HEK293 (cell line): ENCODE measurements around the gene ZNF335.

Source experiments
- BCL11A ChIP-seq: fragments of 450-650 bp; formaldehyde crosslinking; IDR thresholded peaks from 2 replicates; pipeline ENCODE4 v1.5.1; 2016; ENCODE audit warnings: low read depth, missing biosample characterization, missing genetic modification characterization
- GLIS1 ChIP-seq: fragments of 450-650 bp; formaldehyde crosslinking; IDR thresholded peaks from 2 replicates; pipeline ENCODE4 v1.5.1; 2016; ENCODE audit warnings: missing biosample characterization, missing genetic modification characterization
- HIC1 ChIP-seq: fragments of 450-650 bp; formaldehyde crosslinking; IDR thresholded peaks from 2 replicates; pipeline ENCODE4 v1.5.1; 2016; ENCODE audit warnings: missing biosample characterization, missing genetic modification characterization
- HOXC10 ChIP-seq: sonication (generic); formaldehyde crosslinking; IDR thresholded peaks from 2 replicates; pipeline ENCODE4 v1.8.1; 2023; ENCODE audit warnings: mild to moderate bottlenecking, missing genetic modification reagents
- KLF10 ChIP-seq: fragments of 450-650 bp; IDR thresholded peaks from 2 replicates; pipeline ENCODE4 v1.5.1; 2018; ENCODE audit warnings: missing biosample characterization, mild to moderate bottlenecking, missing genetic modification characterization
- KLF9 ChIP-seq: fragments of 450-650 bp; formaldehyde crosslinking; IDR thresholded peaks from 2 replicates; pipeline ENCODE4 v1.5.1; 2016; ENCODE audit warnings: missing biosample characterization, missing genetic modification characterization, low read depth
- PBX3 ChIP-seq: sonication (generic); formaldehyde crosslinking; IDR thresholded peaks from 2 replicates; pipeline ENCODE4 v1.8.1; 2022; ENCODE audit warnings: mild to moderate bottlenecking, moderate library complexity, missing genetic modification reagents
- RBAK ChIP-seq: fragments of 450-650 bp; formaldehyde crosslinking; IDR thresholded peaks from 2 replicates; pipeline ENCODE4 v1.5.1; 2016; ENCODE audit warnings: missing biosample characterization, missing genetic modification characterization
- YY2 ChIP-seq: fragments of 450-650 bp; formaldehyde crosslinking; IDR thresholded peaks from 2 replicates; pipeline ENCODE4 v1.5.1; 2016; ENCODE audit warnings: missing biosample characterization, missing genetic modification characterization
- ZBTB8A ChIP-seq: fragments of 450-650 bp; formaldehyde crosslinking; IDR thresholded peaks from 2 replicates; pipeline ENCODE4 v1.5.1; 2016; ENCODE audit warnings: missing biosample characterization, missing genetic modification characterization
- ZFP41 ChIP-seq: fragments of 450-650 bp; formaldehyde crosslinking; IDR thresholded peaks from 2 replicates; pipeline ENCODE4 v1.5.1; 2016; ENCODE audit warnings: missing biosample characterization, missing genetic modification characterization, borderline replicate concordance
- ZNF132 ChIP-seq: fragments of 450-650 bp; formaldehyde crosslinking; IDR thresholded peaks from 2 replicates; pipeline ENCODE4 v1.5.1; 2017; ENCODE audit warnings: missing biosample characterization, missing genetic modification characterization, borderline replicate concordance
- ZNF146 ChIP-seq: fragments of 450-650 bp; formaldehyde crosslinking; IDR thresholded peaks from 2 replicates; pipeline ENCODE4 v1.5.1; 2016; ENCODE audit warnings: missing biosample characterization, missing genetic modification characterization
- ZNF16 ChIP-seq: fragments of 450-650 bp; formaldehyde crosslinking; IDR thresholded peaks from 2 replicates; pipeline ENCODE4 v1.5.1; 2016; ENCODE audit warnings: low read depth, missing biosample characterization, missing genetic modification characterization
- ZNF169 ChIP-seq: fragments of 450-650 bp; formaldehyde crosslinking; IDR thresholded peaks from 2 replicates; pipeline ENCODE4 v1.5.1; 2016; ENCODE audit warnings: missing biosample characterization, missing genetic modification characterization
- ZNF2 ChIP-seq: fragments of 450-650 bp; formaldehyde crosslinking; IDR thresholded peaks from 2 replicates; pipeline ENCODE4 v1.5.1; 2016; ENCODE audit warnings: missing biosample characterization, missing genetic modification characterization
- ZNF248 ChIP-seq: fragments of 450-650 bp; formaldehyde crosslinking; IDR thresholded peaks from 2 replicates; pipeline ENCODE4 v1.5.1; 2017; ENCODE audit warnings: missing biosample characterization, missing genetic modification characterization
- ZNF324 ChIP-seq: fragments of 450-650 bp; formaldehyde crosslinking; IDR thresholded peaks from 2 replicates; pipeline ENCODE4 v1.5.1; 2016; ENCODE audit warnings: missing biosample characterization, missing genetic modification characterization
- ZNF416 ChIP-seq: fragments of 450-650 bp; formaldehyde crosslinking; IDR thresholded peaks from 2 replicates; pipeline ENCODE4 v1.5.1; 2016; ENCODE audit warnings: missing biosample characterization, missing genetic modification characterization
- ZNF473 ChIP-seq: fragments of 450-650 bp; formaldehyde crosslinking; IDR thresholded peaks from 2 replicates; pipeline ENCODE4 v1.5.1; 2017; ENCODE audit warnings: missing biosample characterization, missing genetic modification characterization
- ZNF548 ChIP-seq: fragments of 450-650 bp; formaldehyde crosslinking; IDR thresholded peaks from 2 replicates; pipeline ENCODE4 v1.5.1; 2016; ENCODE audit warnings: missing biosample characterization, missing genetic modification characterization
- ZNF610 ChIP-seq: fragments of 450-650 bp; formaldehyde crosslinking; IDR thresholded peaks from 2 replicates; pipeline ENCODE4 v1.5.1; 2016; ENCODE audit warnings: missing biosample characterization, missing genetic modification characterization, borderline replicate concordance
- ZSCAN23 ChIP-seq: fragments of 450-650 bp; formaldehyde crosslinking; IDR thresholded peaks from 2 replicates; pipeline ENCODE4 v1.5.1; 2016; ENCODE audit warnings: missing biosample characterization, missing genetic modification characterization
- ZXDB ChIP-seq: fragments of 450-650 bp; formaldehyde crosslinking; IDR thresholded peaks from 2 replicates; pipeline ENCODE4 v1.5.1; 2016; ENCODE audit warnings: missing biosample characterization, missing genetic modification characterization
- TF ChIP-seq, protein P1 (sequence below): fragments of 450-650 bp; formaldehyde crosslinking; IDR thresholded peaks from 2 replicates; pipeline ENCODE4 v1.5.1; 2016; ENCODE audit warnings: missing biosample characterization, missing genetic modification characterization
- TF ChIP-seq, protein P2 (sequence below): fragments of 450-650 bp; formaldehyde crosslinking; IDR thresholded peaks from 2 replicates; pipeline ENCODE4 v1.5.0; 2017; ENCODE audit warnings: missing biosample characterization, missing genetic modification characterization, borderline replicate concordance
- TF ChIP-seq, protein P3 (sequence below): fragments of 450-650 bp; formaldehyde crosslinking; IDR thresholded peaks from 2 replicates; pipeline ENCODE4 v1.5.1; 2016; ENCODE audit warnings: missing biosample characterization, missing genetic modification characterization
- TF ChIP-seq, protein P4 (sequence below): fragments of 450-650 bp; formaldehyde crosslinking; IDR thresholded peaks from 2 replicates; pipeline ENCODE4 v1.5.1; 2017; ENCODE audit warnings: missing biosample characterization, mild to moderate bottlenecking, missing genetic modification characterization, moderate library complexity

ZNF335 gene

DNA sequence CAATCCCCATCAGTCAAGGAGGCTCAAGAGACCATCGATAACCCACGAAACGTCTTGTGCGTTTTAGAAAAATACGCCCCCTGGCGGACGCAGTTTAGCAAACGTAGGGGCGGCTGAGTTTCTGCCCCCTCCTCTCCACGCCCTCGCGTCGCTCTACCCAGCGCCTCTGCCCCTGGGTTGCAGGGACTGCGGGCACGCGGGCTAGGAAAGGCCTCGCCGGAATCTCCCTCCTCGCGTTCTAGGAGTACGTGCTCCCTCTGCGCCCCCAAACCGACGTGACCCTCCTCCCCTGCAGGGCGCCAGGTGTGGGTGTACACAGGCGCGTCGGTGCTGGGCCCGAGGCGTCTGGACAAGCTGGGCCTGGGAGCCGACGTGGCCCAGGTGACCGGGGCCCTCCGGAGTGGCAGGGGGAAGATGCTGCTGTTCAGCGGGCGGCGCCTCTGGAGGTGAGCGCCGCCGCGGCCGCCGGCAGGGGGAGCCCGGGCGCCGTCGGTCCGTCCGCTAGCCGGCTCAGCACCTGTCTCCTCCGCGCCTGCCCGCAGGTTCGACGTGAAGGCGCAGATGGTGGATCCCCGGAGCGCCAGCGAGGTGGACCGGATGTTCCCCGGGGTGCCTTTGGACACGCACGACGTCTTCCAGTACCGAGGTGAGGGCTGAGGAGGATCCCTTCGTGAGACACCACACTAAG is 42.0 kb upstream of the ZNF335 start (continued):
- TF ChIP-seq BCL11A (tag by site-specific recombination), result peak; percentile 44; the same call in 1 of the 2 replicates
- TF ChIP-seq, protein P1, sequence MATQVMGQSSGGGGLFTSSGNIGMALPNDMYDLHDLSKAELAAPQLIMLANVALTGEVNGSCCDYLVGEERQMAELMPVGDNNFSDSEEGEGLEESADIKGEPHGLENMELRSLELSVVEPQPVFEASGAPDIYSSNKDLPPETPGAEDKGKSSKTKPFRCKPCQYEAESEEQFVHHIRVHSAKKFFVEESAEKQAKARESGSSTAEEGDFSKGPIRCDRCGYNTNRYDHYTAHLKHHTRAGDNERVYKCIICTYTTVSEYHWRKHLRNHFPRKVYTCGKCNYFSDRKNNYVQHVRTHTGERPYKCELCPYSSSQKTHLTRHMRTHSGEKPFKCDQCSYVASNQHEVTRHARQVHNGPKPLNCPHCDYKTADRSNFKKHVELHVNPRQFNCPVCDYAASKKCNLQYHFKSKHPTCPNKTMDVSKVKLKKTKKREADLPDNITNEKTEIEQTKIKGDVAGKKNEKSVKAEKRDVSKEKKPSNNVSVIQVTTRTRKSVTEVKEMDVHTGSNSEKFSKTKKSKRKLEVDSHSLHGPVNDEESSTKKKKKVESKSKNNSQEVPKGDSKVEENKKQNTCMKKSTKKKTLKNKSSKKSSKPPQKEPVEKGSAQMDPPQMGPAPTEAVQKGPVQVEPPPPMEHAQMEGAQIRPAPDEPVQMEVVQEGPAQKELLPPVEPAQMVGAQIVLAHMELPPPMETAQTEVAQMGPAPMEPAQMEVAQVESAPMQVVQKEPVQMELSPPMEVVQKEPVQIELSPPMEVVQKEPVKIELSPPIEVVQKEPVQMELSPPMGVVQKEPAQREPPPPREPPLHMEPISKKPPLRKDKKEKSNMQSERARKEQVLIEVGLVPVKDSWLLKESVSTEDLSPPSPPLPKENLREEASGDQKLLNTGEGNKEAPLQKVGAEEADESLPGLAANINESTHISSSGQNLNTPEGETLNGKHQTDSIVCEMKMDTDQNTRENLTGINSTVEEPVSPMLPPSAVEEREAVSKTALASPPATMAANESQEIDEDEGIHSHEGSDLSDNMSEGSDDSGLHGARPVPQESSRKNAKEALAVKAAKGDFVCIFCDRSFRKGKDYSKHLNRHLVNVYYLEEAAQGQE (tag by site-specific recombination), result no peak
- TF ChIP-seq ZNF2 (tag by site-specific recombination), result peak; percentile 77
- TF ChIP-seq PBX3, result no peak
- no peak for TF ChIP-seq ZNF416 (tag by site-specific recombination)
- TF ChIP-seq ZSCAN23 (tag by site-specific recombination), result no peak
- TF ChIP-seq RBAK (tag by site-specific recombination), result no peak
- no peak for TF ChIP-seq ZFP41
- TF ChIP-seq ZNF146, result no peak
- TF ChIP-seq ZNF610 (tag by site-specific recombination), result 0 out of 2 replicates have a peak, but pooled peaks have one; percentile 24
- no peak for TF ChIP-seq ZNF16 (tag by site-specific recombination)
- TF ChIP-seq YY2 (tag by site-specific recombination), result no peak
- TF ChIP-seq ZNF248 (tag by site-specific recombination), result no peak
- TF ChIP-seq ZNF473 (tag by site-specific recombination), result no peak
- no peak for TF ChIP-seq ZNF169
- TF ChIP-seq ZNF132 (tag by site-specific recombination), result no peak
- TF ChIP-seq KLF10 (tag by site-specific recombination), result no peak
- TF ChIP-seq HIC1 (tag by site-specific recombination), result peak; percentile 73; the same call in 1 of the 2 replicates
- TF ChIP-seq, protein P2, sequence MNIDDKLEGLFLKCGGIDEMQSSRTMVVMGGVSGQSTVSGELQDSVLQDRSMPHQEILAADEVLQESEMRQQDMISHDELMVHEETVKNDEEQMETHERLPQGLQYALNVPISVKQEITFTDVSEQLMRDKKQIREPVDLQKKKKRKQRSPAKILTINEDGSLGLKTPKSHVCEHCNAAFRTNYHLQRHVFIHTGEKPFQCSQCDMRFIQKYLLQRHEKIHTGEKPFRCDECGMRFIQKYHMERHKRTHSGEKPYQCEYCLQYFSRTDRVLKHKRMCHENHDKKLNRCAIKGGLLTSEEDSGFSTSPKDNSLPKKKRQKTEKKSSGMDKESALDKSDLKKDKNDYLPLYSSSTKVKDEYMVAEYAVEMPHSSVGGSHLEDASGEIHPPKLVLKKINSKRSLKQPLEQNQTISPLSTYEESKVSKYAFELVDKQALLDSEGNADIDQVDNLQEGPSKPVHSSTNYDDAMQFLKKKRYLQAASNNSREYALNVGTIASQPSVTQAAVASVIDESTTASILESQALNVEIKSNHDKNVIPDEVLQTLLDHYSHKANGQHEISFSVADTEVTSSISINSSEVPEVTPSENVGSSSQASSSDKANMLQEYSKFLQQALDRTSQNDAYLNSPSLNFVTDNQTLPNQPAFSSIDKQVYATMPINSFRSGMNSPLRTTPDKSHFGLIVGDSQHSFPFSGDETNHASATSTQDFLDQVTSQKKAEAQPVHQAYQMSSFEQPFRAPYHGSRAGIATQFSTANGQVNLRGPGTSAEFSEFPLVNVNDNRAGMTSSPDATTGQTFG (tag by site-specific recombination), result no peak
- peak; percentile 91 for TF ChIP-seq ZBTB8A (tag by site-specific recombination)
- no peak for TF ChIP-seq ZNF548 (tag by site-specific recombination)
- peak; percentile 98 for TF ChIP-seq ZXDB (tag by site-specific recombination)
- TF ChIP-seq, protein P3, sequence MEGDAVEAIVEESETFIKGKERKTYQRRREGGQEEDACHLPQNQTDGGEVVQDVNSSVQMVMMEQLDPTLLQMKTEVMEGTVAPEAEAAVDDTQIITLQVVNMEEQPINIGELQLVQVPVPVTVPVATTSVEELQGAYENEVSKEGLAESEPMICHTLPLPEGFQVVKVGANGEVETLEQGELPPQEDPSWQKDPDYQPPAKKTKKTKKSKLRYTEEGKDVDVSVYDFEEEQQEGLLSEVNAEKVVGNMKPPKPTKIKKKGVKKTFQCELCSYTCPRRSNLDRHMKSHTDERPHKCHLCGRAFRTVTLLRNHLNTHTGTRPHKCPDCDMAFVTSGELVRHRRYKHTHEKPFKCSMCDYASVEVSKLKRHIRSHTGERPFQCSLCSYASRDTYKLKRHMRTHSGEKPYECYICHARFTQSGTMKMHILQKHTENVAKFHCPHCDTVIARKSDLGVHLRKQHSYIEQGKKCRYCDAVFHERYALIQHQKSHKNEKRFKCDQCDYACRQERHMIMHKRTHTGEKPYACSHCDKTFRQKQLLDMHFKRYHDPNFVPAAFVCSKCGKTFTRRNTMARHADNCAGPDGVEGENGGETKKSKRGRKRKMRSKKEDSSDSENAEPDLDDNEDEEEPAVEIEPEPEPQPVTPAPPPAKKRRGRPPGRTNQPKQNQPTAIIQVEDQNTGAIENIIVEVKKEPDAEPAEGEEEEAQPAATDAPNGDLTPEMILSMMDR, result peak; percentile 79; the same call in 1 of the 2 replicates
- 0 out of 2 replicates have a peak, but pooled peaks have one; percentile 35 for TF ChIP-seq ZNF324 (tag by site-specific recombination)
- peak; percentile 58; the same call in 1 of the 2 replicates for TF ChIP-seq GLIS1 (tag by site-specific recombination)
- peak; percentile 42 for TF ChIP-seq KLF9 (tag by site-specific recombination)
- TF ChIP-seq, protein P4, sequence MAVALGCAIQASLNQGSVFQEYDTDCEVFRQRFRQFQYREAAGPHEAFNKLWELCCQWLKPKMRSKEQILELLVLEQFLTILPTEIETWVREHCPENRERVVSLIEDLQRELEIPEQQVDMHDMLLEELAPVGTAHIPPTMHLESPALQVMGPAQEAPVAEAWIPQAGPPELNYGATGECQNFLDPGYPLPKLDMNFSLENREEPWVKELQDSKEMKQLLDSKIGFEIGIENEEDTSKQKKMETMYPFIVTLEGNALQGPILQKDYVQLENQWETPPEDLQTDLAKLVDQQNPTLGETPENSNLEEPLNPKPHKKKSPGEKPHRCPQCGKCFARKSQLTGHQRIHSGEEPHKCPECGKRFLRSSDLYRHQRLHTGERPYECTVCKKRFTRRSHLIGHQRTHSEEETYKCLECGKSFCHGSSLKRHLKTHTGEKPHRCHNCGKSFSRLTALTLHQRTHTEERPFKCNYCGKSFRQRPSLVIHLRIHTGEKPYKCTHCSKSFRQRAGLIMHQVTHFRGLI (tag by site-specific recombination), result no peak
- no peak for TF ChIP-seq HOXC10 (CRISPR knock-in tag)
